ENCODE measurements around the gene VCAN. TPM values are rescaled to one million over a fixed set of nuclear protein-coding genes. Genes with fewer than 3 reads are reported as not detected.

VCAN gene
- polyA plus RNA-seq, 1 donor from 2014 or later: 1,185 TPM

DNA sequence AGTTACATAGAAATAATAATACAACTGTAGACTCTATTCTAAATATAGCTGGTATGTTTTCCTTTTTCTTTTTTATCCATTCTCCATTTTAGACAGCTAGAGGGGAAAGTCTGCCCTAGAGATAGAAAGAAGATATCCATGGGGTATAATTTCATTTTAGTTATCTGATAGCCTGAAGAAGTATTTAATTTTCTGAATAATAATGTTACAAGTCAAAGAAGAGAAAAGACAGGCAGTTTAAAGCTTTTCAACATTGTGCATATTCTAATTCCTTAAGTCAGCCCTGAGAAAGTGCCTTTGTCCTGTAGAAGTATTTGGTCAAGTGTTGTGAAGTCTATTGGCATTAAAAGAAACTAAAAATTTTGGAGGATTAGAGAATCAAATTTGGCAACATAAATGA lies 2.5 kb upstream of the VCAN start:
- Histone ChIP-seq H4K20me1 (ENCODE audit: insufficient read depth) (peaks cover 9% of the 10 kb centered on the region), H3K9me2 (ENCODE audit: insufficient read depth, low read length) (no peaks in the 10 kb centered on the region), H3K4me3 (ENCODE audit: low read length) (no peak overlapping the region), H3K9ac (ENCODE audit: low read length) (no peak overlapping the region), H2AFZ (ENCODE audit: low read depth, low read length) (no peak overlapping the region), H3K9me3 (ENCODE audit: low read length) (no peaks in the 10 kb centered on the region), H3K79me2 (replicated peaks; ENCODE audit: insufficient read depth, low read length) (peaks cover 57% of the 10 kb centered on the region), H3K4me2 (ENCODE audit: low read length) (no peak overlapping the region), H3K36me3 (ENCODE audit: insufficient read depth, low read length) (no peaks in the 10 kb centered on the region), H3K27ac (ENCODE audit: low read length) (peak overlapping the region; percentile 99), H3F3A (ENCODE audit: insufficient read depth, low read length, poor library complexity, severe bottlenecking) (peaks cover 5% of the 10 kb centered on the region), H3K27me3 (ENCODE audit: insufficient read depth, low read depth, low read length) (no peaks in the 10 kb centered on the region)
- TF ChIP-seq EP300 (conservative IDR thresholded peaks at IDR 0.05; ENCODE audit: poor library complexity, severe bottlenecking) (no peak), TAF1 (IDR thresholded peaks at IDR 0.05; ENCODE audit: low read depth) (no peak), MXI1 (conservative IDR thresholded peaks at IDR 0.05; ENCODE audit: poor library complexity, severe bottlenecking) (no peak), EZH2 (IDR thresholded peaks at IDR 0.05; ENCODE audit: borderline replicate concordance, insufficient read depth, low read length, poor library complexity, severe bottlenecking) (no peak), RAD21 (conservative IDR thresholded peaks at IDR 0.05) (no peak), POLR2AphosphoS5 (IDR thresholded peaks at IDR 0.05) (no peak), SMC3 (conservative IDR thresholded peaks at IDR 0.05; ENCODE audit: poor library complexity) (no peak)
- TF ChIP-seq, protein P1, sequence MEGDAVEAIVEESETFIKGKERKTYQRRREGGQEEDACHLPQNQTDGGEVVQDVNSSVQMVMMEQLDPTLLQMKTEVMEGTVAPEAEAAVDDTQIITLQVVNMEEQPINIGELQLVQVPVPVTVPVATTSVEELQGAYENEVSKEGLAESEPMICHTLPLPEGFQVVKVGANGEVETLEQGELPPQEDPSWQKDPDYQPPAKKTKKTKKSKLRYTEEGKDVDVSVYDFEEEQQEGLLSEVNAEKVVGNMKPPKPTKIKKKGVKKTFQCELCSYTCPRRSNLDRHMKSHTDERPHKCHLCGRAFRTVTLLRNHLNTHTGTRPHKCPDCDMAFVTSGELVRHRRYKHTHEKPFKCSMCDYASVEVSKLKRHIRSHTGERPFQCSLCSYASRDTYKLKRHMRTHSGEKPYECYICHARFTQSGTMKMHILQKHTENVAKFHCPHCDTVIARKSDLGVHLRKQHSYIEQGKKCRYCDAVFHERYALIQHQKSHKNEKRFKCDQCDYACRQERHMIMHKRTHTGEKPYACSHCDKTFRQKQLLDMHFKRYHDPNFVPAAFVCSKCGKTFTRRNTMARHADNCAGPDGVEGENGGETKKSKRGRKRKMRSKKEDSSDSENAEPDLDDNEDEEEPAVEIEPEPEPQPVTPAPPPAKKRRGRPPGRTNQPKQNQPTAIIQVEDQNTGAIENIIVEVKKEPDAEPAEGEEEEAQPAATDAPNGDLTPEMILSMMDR (IDR thresholded peaks at IDR 0.05; ENCODE audit: poor library complexity, severe bottlenecking): no peak
- TF ChIP-seq, protein P2, sequence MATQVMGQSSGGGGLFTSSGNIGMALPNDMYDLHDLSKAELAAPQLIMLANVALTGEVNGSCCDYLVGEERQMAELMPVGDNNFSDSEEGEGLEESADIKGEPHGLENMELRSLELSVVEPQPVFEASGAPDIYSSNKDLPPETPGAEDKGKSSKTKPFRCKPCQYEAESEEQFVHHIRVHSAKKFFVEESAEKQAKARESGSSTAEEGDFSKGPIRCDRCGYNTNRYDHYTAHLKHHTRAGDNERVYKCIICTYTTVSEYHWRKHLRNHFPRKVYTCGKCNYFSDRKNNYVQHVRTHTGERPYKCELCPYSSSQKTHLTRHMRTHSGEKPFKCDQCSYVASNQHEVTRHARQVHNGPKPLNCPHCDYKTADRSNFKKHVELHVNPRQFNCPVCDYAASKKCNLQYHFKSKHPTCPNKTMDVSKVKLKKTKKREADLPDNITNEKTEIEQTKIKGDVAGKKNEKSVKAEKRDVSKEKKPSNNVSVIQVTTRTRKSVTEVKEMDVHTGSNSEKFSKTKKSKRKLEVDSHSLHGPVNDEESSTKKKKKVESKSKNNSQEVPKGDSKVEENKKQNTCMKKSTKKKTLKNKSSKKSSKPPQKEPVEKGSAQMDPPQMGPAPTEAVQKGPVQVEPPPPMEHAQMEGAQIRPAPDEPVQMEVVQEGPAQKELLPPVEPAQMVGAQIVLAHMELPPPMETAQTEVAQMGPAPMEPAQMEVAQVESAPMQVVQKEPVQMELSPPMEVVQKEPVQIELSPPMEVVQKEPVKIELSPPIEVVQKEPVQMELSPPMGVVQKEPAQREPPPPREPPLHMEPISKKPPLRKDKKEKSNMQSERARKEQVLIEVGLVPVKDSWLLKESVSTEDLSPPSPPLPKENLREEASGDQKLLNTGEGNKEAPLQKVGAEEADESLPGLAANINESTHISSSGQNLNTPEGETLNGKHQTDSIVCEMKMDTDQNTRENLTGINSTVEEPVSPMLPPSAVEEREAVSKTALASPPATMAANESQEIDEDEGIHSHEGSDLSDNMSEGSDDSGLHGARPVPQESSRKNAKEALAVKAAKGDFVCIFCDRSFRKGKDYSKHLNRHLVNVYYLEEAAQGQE (IDR thresholded peaks at IDR 0.05; ENCODE audit: borderline replicate concordance): no peak

DNA sequence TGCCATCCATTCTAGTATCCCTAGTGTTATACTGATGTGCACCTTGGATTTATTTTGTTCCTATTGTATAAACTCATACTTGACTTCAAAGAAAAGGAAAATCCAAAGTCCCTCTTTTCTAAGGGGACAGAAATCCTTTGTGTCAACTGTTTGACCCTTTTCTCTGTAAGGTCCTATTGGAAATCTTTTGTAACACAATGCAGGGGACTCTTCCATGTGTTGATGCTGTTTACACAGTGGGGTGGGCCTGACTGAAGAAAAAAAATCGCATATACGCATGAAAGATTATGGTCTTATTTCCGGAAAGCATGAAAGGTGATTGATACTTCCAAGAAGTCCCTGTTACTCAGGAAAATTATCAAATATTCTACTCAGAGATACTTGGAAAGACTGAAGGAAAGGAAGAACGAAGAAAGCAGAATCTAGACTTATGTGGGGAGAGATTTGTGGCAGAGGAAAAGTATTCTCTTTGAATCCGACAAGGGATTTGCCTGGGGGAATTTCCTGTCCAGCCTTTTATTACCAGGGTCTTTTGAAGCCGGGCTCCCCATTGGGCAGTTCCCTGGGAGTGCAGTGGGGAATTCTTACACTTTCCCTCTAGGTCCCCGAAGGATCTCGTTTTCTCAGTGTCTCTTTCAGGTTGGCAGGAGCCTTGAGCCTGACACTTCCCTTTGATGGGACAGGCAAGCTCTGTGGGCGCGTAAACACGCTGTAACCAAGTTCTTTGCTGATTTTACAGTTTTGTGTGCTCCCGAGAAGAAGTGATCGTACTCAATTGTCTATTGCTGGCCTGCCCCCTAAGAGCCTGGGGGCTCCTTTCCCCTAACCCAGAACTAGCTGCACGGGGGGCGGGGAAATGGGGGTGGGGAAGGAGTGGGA lies 779 bp upstream of the VCAN start:
- Histone ChIP-seq H3K9ac (ENCODE audit: low read length) (peak overlapping the region; percentile 99), H3K9me3 (ENCODE audit: low read length) (no peaks in the 10 kb centered on the region), H3K4me3 (ENCODE audit: low read length) (peak overlapping the region; percentile 84), H4K20me1 (ENCODE audit: insufficient read depth) (peaks cover 25% of the 10 kb centered on the region), H3K4me2 (ENCODE audit: low read length) (peak overlapping the region; percentile 76), H3K9me2 (ENCODE audit: insufficient read depth, low read length) (no peaks in the 10 kb centered on the region), H3K79me2 (replicated peaks; ENCODE audit: insufficient read depth, low read length) (peaks cover 74% of the 10 kb centered on the region), H3K36me3 (ENCODE audit: insufficient read depth, low read length) (peaks cover 7% of the 10 kb centered on the region), H2AFZ (ENCODE audit: low read depth, low read length) (no peak overlapping the region), H3K27ac (ENCODE audit: low read length) (peak overlapping the region; percentile 99), H3F3A (ENCODE audit: insufficient read depth, low read length, poor library complexity, severe bottlenecking) (peaks cover 5% of the 10 kb centered on the region), H3K27me3 (ENCODE audit: insufficient read depth, low read depth, low read length) (no peaks in the 10 kb centered on the region)
- TF ChIP-seq MXI1 (conservative IDR thresholded peaks at IDR 0.05; ENCODE audit: poor library complexity, severe bottlenecking) (no peak), POLR2AphosphoS5 (IDR thresholded peaks at IDR 0.05) (peak; percentile 2), TAF1 (IDR thresholded peaks at IDR 0.05; ENCODE audit: low read depth) (no peak), EZH2 (IDR thresholded peaks at IDR 0.05; ENCODE audit: borderline replicate concordance, insufficient read depth, low read length, poor library complexity, severe bottlenecking) (no peak), SMC3 (conservative IDR thresholded peaks at IDR 0.05; ENCODE audit: poor library complexity) (no peak), EP300 (conservative IDR thresholded peaks at IDR 0.05; ENCODE audit: poor library complexity, severe bottlenecking) (no peak), RAD21 (conservative IDR thresholded peaks at IDR 0.05) (peak; percentile 8)
- TF ChIP-seq, protein P2 (IDR thresholded peaks at IDR 0.05; ENCODE audit: borderline replicate concordance): peak; percentile 42
- TF ChIP-seq, protein P1 (IDR thresholded peaks at IDR 0.05; ENCODE audit: poor library complexity, severe bottlenecking): no peak

Measured in neural cell (in vitro differentiated cells).